PFSK-1 (cell line): ENCODE results near the gene ELMO1.

ENCODE experiments used
- FOXP2 ChIP-seq: optimal IDR thresholded peaks from 2 replicates; pipeline ENCODE3; 2011; ENCODE audit warnings: borderline replicate concordance, control low read depth, inconsistent platforms; ENCODE audit not compliant: insufficient read depth; ENCODE audit errors: extremely low read length, extremely low read depth
- POLR2AphosphoS5 ChIP-seq: IDR thresholded peaks from 2 replicates; pipeline ENCODE4 v1.6.1; 2012; ENCODE audit warnings: low read depth, mild to moderate bottlenecking, control low read depth, low read length, moderate library complexity
- REST ChIP-seq, 2 experiments: IDR thresholded peaks; 2 replicates each; pipeline versions ENCODE4 v1.6.1 to v1.8.0; 2011 to 2012; ENCODE audit warnings: low read depth in 2 of 2, low read length in 2 of 2, control low read depth in 1 of 2, inconsistent platforms in 1 of 2, mild to moderate bottlenecking in 1 of 2, moderate library complexity in 1 of 2; ENCODE audit not compliant: insufficient read depth in 1 of 2
- SIN3A ChIP-seq: IDR thresholded peaks from 2 replicates; pipeline ENCODE4 v1.6.1; 2012; ENCODE audit warnings: mild to moderate bottlenecking, low read length, moderate library complexity, borderline replicate concordance; ENCODE audit not compliant: insufficient read depth
- TAF1 ChIP-seq: IDR thresholded peaks from 2 replicates; pipeline ENCODE4 v1.6.1; 2012; ENCODE audit warnings: low read length, control low read depth, borderline replicate concordance; ENCODE audit not compliant: insufficient read depth

GRCh38 chr7:36942955-36943354 lies 505.7 kb downstream of the ELMO1 start:
- TF ChIP-seq REST (IDR thresholded peaks at IDR 0.05; ENCODE audit: insufficient read depth in 1 of 2, low read depth in 2 of 2, low read length in 2 of 2): no peak
- TF ChIP-seq POLR2AphosphoS5: no peak
- no peak for TF ChIP-seq TAF1
- TF ChIP-seq SIN3A: no peak
- no peak for TF ChIP-seq FOXP2
